HG03025 (cell line): ENCODE results near the gene HSPB7.
"Not testable (repeated sequence)": the region's sequence is repeated elsewhere in the genome, so short reads cannot be mapped to it uniquely, and the experiment has no call there.

Experiments used
- ATAC-seq: cut with Tn5 transposase; IDR thresholded peaks from one replicate; pipeline ENCODE4 v1.9.1; 2021; ENCODE audit warnings: mild to moderate bottlenecking, moderate library complexity; ENCODE audit not compliant: unreplicated experiment, low FRiP score

HSPB7 gene

DNA sequence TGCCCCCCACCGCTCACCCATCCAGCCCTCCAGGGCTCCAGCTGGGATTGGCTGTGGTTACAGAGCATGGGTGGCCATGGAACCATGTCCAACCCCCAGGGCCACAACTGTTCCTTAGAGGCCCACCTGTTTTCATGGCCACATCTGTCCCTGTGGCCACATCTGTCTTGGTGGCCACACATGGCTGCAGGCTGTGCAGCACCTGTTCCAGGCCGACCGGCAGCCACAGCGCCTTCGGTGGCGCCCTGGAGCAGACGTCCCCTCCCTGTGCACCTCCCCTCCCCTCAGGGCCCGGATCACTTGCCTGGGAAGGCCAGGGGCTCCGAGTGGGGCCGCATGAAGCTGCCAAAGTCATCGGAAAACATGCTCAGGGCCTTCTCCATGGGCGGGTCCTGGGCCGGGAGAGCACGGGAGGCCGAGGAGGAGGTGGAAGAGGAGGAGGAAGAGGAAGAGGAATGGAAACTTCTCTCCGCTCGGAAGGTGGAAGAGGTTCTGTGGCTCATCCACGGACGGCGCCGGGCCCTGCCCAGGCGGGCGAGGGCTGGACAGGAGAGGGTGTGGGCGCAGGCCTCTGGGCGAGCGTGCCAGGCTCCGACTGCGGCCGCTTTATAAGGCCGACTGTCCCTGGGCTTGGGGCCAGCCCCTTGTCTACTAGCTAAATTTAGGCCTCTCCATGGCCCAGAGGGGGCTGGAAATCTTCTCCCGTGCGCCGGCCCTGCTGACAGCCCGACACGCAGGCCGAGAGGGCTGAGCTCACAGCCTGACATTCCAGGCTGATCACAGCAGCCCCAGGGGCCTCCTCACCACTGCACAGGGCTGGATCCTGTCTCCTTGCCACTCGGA, at the start of gene HSPB7:
HSPB7 (minus strand) TSS at position 583 of the 843 bp plus-strand sequence; CDS start at position 503, 80 bp downstream.
- no peak for ATAC-seq

- ATAC-seq = no peak
Measured at GRCh38 chr1:16067127-16067768, 49.4 kb upstream of the HSPB7 start.

DNA sequence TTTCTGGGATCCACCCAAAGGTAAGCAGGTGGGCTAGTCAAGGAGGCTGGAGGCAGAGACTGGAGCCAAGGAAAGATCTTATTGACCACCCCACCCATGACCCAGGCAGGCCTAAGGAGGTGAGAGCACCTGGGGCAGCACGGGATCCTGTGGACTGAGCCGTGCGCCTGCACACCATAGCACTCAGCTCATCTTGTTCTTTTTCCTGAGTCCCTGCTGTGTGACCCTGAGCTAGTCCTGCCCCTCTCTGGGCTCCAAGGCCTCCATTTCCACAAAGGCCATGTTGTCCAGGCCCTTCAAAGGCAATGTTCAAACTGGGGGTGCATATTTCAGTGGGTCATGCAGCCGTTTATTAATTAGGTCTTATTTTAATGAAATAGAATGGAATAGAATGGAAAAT, 48.4 kb upstream of the HSPB7 start:
- ATAC-seq = no peak

DNA sequence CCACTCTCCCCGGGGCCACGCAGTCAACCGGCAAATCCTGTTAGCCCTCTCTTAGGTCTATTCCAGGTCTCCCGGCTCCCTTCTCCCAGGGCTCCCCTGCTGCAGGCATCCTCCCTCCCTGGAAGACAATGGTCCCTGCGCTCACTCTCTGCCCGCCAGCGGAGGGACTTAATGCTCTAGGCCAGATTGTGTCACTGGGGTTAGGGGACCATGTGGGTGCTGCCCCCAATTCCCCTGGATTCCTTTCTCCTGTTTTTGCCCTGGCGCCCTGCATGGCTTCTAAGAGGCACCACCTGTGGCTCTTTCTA, 47.4 kb upstream of the HSPB7 start:
- ATAC-seq = no peak

DNA sequence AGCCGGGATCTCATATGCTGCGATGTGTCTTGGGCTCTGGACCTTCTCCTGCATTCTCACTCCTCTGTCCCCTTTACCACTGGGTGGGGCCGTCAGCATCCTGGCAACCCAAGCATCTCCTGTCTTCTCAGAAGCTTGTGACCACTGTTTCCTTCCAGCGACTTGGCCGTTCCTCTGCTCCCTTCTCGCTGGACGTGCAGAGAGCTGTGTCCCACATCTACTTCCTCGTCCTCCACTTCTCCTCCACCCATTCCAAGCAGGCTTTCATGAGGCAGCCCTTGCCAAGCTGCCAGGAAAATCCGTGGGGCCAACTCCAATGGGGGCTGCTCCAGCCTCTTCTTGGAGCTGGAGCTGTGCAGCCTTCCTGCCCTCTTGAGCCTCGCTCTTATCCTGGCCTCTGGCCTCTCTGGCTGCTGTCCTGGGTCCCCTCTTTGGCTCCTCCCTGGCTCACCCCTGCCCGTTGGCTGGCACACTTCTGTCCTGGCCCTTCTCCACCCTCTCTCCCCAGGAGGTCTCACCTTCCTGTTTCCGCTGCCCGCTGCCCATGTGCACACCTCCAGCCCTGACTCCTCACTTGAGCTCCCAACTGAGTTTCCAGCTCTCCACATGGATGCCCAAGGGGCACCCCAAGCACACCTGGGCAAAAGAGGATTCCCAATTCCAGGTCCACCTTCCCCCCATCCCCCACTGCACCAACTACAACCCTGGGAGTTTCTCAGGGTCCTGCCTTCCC, 46.9 kb upstream of the HSPB7 start:
- no peak for ATAC-seq

DNA sequence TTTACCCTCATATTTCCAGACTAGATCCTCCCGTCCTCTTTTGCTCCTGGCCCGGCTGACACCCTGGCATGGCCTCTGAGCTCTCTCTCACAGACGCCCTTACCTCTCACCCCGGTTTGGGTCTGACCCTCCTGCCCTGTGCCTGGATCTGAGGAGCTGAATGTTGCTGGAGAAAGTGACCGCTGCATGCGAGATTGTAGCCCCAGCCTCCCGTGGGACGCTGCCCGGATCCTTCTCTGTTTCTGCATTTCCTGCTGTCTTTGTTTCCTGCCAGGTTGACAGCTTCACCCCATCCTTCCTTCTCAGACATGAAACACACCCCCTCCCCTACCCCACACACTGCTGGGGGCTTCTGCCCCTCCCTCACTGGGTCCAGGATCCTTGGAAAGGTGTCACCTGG, 46.1 kb upstream of the HSPB7 start:
- ATAC-seq = no peak

DNA sequence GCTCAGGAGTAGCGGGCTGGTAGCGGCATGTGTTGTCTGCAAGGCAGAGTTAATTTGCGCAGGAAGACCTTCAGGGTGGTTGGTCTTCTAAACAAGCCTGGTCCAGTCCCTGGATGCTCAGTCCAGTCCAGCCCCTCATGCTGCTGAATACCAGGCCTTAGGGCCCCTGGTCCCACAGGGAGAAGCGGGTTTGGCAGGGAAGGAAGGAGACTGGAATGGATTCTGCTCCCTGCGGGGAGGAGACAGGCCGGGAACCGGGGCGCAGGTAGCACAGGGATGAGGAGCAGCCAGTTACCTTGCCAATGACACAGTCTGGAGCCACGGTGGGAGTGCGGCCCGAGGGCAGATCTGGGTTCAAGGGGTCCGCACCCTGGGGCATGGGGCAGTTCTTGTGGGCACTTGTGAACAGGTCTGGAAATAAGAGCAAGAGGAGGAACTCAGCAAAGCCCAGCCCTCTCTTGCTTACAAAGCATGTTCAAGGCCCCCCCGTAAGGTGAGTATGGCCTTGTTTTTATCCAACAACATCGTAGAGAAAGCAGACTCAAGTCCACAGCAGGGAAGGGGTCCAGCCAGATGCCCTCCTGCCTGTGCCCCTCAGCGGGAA, 45.5 kb upstream of the HSPB7 start:
- no peak for ATAC-seq

- ATAC-seq = not testable (repeated sequence)
Measured at GRCh38 chr1:16062687-16063075, 44.8 kb upstream of the HSPB7 start.

DNA sequence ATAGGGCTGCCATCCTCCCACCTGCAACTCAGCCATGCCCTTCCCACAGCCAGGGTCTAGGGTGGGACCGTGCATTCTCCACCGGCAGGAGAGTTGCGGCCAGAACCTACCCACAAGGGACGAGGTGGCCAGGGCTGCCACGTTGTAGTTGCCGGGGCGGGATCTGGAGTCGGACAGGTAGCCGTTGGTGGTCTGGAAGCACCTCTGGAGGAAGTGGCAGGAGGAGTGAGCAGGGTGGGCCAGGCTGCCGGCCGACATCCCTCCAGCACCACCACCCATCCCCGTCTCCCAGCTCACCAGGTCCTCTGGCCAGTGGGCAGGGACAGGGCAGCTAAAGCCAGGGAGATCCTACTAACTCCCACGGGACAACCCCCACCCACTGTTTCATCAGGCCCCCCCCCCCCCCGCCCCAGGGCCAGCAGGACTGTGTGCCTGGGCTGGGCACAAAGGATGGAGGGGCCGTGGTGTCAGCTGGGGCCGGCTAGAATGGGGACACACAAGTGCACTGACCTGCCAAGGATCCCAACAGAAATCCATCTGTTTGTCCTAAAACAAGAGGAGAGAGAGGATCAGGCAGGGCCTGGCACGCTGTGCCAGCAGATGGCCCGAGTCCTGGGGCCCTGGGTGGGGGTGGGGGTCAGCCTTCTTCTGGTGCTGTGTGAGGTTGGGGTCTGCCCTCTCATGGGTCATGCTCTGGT, 44.3 kb upstream of the HSPB7 start:
- ATAC-seq = not testable (repeated sequence)

GRCh38 chr1:16061266-16061665, 43.4 kb upstream of the HSPB7 start:
- ATAC-seq = no peak

- not testable (repeated sequence) for ATAC-seq
Measured at GRCh38 chr1:16058394-16059120, 40.7 kb upstream of the HSPB7 start.

- ATAC-seq = not testable (repeated sequence)
Measured at GRCh38 chr1:16057314-16057915, 39.6 kb upstream of the HSPB7 start.

DNA sequence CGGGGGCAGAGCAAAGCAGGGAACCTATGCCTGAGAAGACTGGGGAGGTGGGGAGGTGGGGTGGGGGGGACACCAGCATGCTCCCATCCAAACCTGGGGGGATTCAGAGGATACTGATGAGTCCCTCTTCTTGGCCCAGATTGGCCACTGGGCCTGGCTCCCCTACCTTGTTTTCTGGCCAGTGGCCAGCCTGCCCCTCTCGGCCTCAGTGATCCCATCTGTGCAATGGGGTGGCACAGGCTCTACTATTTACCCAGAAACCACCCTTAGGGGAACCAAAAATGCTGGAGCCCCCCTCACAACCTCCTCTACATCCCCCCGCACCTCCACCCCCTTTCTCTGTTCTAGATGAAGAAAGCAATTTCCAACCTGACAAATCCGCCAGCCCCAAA, 38.7 kb upstream of the HSPB7 start:
- ATAC-seq = not testable (repeated sequence)

DNA sequence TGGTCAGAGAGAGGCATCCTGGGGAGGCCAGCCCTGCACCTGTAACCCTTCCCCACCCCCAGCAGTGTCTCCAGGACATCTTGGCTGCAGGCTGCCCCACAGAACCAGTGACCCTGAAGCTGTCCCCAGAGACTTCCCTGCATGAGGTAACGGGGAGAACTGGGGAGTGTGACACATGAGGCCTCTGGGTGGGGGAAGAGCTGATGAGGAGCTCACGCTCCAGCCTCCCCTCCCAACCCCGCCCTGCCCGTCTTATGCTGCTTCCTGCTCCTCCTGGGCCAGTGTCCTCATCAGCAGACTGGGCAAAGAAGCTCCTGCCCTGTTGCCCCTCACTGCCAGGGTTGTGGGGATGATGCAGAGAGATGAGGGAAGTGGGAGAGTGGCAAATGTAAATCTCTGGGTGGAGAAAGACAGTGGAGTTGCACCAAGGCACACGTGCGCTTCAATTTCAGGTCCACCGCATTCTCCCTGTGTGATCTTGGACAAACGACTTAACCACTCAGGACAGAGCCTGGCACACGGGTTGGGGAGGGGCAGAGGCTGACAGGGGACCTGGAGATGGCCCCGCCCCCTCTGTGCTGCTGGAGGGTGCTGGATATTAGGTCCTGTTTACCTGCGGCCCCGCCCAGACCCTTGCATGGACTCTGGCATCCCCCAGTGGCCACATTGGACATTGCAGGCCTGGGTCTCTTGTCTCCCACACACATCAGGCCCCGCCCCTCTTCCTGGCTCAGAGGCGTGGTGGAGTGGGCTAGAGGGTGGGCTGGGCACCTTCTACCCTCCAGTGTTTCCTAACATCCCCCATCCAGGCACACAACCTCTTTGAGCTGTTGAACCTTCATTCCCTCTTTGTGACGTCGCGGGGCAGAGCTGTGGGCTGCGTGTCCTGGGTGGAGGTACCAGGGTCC, 38.0 kb upstream of the HSPB7 start:
- ATAC-seq = no peak

GRCh38 chr1:16054598-16055540, 37.0 kb upstream of the HSPB7 start:
- ATAC-seq = no peak

- ATAC-seq = no peak
Measured at GRCh38 chr1:16053781-16054502, 36.1 kb upstream of the HSPB7 start.

DNA sequence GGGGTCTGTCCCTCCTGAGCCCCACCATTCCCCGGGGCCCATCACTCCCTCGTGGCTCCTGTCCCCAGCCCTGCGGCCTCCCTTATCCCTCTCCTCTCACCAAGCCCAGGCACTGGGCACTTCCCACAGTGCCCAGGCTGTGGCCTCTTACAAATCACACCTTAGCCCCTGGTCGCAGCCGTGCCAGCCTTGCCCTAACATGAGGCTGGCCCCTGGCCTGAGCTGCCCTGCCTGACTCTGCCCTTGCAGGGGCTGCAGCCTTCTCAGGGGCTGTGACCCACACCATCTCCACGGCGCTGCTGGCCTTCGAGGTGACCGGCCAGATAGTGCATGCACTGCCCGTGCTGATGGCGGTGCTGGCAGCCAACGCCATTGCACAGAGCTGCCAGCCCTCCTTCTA, 34.1 kb upstream of the HSPB7 start:
- not testable (repeated sequence) for ATAC-seq
